Mammary epithelial cell (primary cell): Measurements from ENCODE around the gene KCNK1.

Source experiments
- EZH2 ChIP-seq: IDR thresholded peaks from 2 replicates; pipeline ENCODE4 v1.6.1; 2012; ENCODE audit warnings: low read length, inconsistent platforms, borderline replicate concordance
- TF ChIP-seq, protein P1 (sequence below), 2 donors: IDR thresholded peaks in 1 of 2; conservative IDR thresholded peaks in 1 of 2; 2 replicates each; pipeline ENCODE4 v1.5.1; 2011 to 2012; ENCODE audit warnings: inconsistent platforms in 2 of 2, low read length in 2 of 2, mild to moderate bottlenecking in 2 of 2, control low read depth in 1 of 2, low read depth in 1 of 2; ENCODE audit not compliant: insufficient read depth in 1 of 2; ENCODE audit errors: extremely low read depth in 1 of 2

DNA sequence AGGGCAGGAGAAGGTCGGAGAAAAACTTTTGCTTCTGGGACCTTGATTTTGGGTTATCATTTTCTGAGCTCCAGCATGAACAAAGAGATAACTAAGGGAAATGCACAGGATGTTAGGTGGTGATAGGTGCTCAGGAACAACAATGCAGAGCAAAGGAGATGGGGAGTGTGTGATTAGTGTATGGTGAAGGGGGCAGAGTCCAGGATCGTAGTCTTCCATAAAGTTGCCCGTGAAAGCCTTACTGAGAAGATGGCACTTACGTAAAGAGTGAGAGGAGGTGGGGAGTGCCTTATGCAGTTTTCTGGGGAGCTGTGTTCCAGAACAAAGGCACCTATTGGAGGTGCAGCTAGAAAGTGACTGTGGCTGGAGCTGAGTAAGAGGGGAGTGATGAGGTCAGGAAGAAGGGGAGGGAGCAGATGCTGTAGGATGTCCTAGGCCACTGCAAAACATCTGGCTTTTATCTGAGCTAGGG lies 11.6 kb downstream of the KCNK1 start:
- TF ChIP-seq, protein P1, sequence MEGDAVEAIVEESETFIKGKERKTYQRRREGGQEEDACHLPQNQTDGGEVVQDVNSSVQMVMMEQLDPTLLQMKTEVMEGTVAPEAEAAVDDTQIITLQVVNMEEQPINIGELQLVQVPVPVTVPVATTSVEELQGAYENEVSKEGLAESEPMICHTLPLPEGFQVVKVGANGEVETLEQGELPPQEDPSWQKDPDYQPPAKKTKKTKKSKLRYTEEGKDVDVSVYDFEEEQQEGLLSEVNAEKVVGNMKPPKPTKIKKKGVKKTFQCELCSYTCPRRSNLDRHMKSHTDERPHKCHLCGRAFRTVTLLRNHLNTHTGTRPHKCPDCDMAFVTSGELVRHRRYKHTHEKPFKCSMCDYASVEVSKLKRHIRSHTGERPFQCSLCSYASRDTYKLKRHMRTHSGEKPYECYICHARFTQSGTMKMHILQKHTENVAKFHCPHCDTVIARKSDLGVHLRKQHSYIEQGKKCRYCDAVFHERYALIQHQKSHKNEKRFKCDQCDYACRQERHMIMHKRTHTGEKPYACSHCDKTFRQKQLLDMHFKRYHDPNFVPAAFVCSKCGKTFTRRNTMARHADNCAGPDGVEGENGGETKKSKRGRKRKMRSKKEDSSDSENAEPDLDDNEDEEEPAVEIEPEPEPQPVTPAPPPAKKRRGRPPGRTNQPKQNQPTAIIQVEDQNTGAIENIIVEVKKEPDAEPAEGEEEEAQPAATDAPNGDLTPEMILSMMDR (conservative IDR thresholded peaks at IDR 0.05 in 1 of 2, IDR thresholded peaks at IDR 0.05 in 1 of 2; ENCODE audit: extremely low read depth in 1 of 2, insufficient read depth in 1 of 2, low read depth in 1 of 2, low read length in 2 of 2): no peak
- TF ChIP-seq EZH2: no peak
